Natural killer cell (primary cell): Measurements from ENCODE around the gene GABRE. TPM values are rescaled to one million over a fixed set of nuclear protein-coding genes. Genes with fewer than 3 reads are reported as not detected.

Source experiments
- ATAC-seq, 3 donors: fragments of 150-1000 bp in 2 of 3; fragments of 200-7000 bp in 1 of 3; cut with Tn5 transposase; 1 replicate in 1 of 3; 2 replicates in 2 of 3; pipeline ENCODE4 v1.10.0; 2021; ENCODE audit warnings: mild to moderate bottlenecking in 2 of 3, moderate library complexity in 2 of 3
- DNase-seq, 2 donors: peaks; one replicate each; pipeline versions ENCODE4 v3.0.0 to v3.0.0-alpha.2; 2013 to 2021; ENCODE audit warnings: mixed read lengths in 1 of 2
- H3K27ac ChIP-seq: one replicate; pipeline ENCODE4 v1.5.1; 2013; ENCODE audit warnings: mild to moderate bottlenecking, low read length
- H3K27me3 ChIP-seq: one replicate; pipeline ENCODE4 v1.6.1; 2013; ENCODE audit warnings: low read length; ENCODE audit not compliant: control insufficient read depth, insufficient read depth
- H3K36me3 ChIP-seq: one replicate; pipeline ENCODE4 v1.6.1; 2013; ENCODE audit warnings: low read length; ENCODE audit not compliant: control insufficient read depth, insufficient read depth
- H3K4me1 ChIP-seq: one replicate; pipeline ENCODE4 v1.6.1; 2013; ENCODE audit warnings: low read length; ENCODE audit not compliant: control insufficient read depth, insufficient read depth
- H3K4me3 ChIP-seq: one replicate; pipeline ENCODE4 v1.5.1; 2013; ENCODE audit warnings: low read length
- H3K9me3 ChIP-seq: one replicate; pipeline ENCODE4 v1.6.1; 2013; ENCODE audit warnings: low read length; ENCODE audit not compliant: control insufficient read depth, insufficient read depth
- H3K27ac Mint-ChIP-seq, 2 donors: one replicate each; pipeline ENCODE4 v1.8.0; 2022; ENCODE audit warnings: mild to moderate bottlenecking in 2 of 2, mixed read lengths in 2 of 2, moderate library complexity in 1 of 2
- H3K27me3 Mint-ChIP-seq, 2 donors: one replicate each; pipeline ENCODE4 v1.8.0; 2022; ENCODE audit warnings: low read depth in 2 of 2, mixed read lengths in 2 of 2
- H3K36me3 Mint-ChIP-seq: one replicate; pipeline ENCODE4 v1.8.0; 2022; ENCODE audit warnings: mixed read lengths
- H3K4me1 Mint-ChIP-seq, 2 donors: one replicate each; pipeline ENCODE4 v1.8.0; 2022; ENCODE audit warnings: mixed read lengths in 2 of 2
- H3K4me3 Mint-ChIP-seq: one replicate; pipeline ENCODE4 v1.8.0; 2022; ENCODE audit warnings: mild to moderate bottlenecking, moderate library complexity, mixed read lengths
- H3K9me3 Mint-ChIP-seq, 2 donors: one replicate each; pipeline ENCODE4 v1.8.0; 2022; ENCODE audit warnings: mixed read lengths in 2 of 2
- CTCF ChIP-seq: fragments of 200-600 bp; IDR thresholded peaks from one replicate; pipeline ENCODE4 v1.8.0; 2022; ENCODE audit warnings: antibody characterized with exemption
- whole genome bisulfite sequencing: methylation state at CpG from one replicate; pipeline ENCODE4 v1.1.7; 2013; ENCODE audit warnings: missing lambda C conversion rate; ENCODE audit not compliant: insufficient coverage; 5-methylcytosine and 5-hydroxymethylcytosine counted together
- intact Hi-C: fragments of 100-400 bp; cut with micrococcal nuclease; formaldehyde crosslinking; loops from one replicate; pipeline ENCODE4 v1.14.2; 2022
- total RNA-seq, 4 donors: library from RNA; stranded (reverse); fragments of 120-200 nt in 1 of 4; gene quantifications; one replicate each; pipeline versions ENCODE4 v1.2.3 to v1.2.4, GENCODE V29; 2013 to 2022

The GABRE gene
- total RNA-seq, 3 donors from 2014 or later (not counting 1 experiment from before 2014, with no cell fraction given): not detected

- Mint-ChIP-seq H3K27me3 (no peaks in the 10 kb centered on the region), H3K4me1 (no peaks in the 10 kb centered on the region), H3K9me3 (no peaks in the 10 kb centered on the region), H3K36me3 (no peaks in the 10 kb centered on the region), H3K27ac (no peak overlapping the region), H3K4me3 (no peak overlapping the region)
- Histone ChIP-seq H3K36me3 (no peaks in the 10 kb centered on the region), H3K27ac (no peak overlapping the region), H3K9me3 (no peaks in the 10 kb centered on the region), H3K4me3 (no peak overlapping the region), H3K27me3 (no peaks in the 10 kb centered on the region), H3K4me1 (no peaks in the 10 kb centered on the region)
- ATAC-seq (no peak), DNase-seq (no peak)
- intact Hi-C loops: no loop called here
- WGBS: 80% methylated on average over 6 of the region's 11 CpGs
- TF ChIP-seq CTCF: no peak
These were observed 62.3 kb downstream of the GABRE start for GRCh38 chrX:151912221-151912620.

- no peak overlapping the region for H3K4me3 Mint-ChIP-seq
- no peak for ATAC-seq
- H3K27me3 Mint-ChIP-seq: no peaks in the 10 kb centered on the region
- peaks cover 0 to 3% of the 10 kb centered on the region in 2 donors for H3K9me3 Mint-ChIP-seq
- no peaks in the 10 kb centered on the region for H3K27me3 ChIP-seq
- no peak for TF ChIP-seq CTCF
- H3K4me3 ChIP-seq: no peak overlapping the region
- DNase-seq: no peak
- no peaks in the 10 kb centered on the region for H3K4me1 Mint-ChIP-seq
- WGBS: 84% methylated on average over 8 of the region's 12 CpGs
- H3K36me3 ChIP-seq: no peaks in the 10 kb centered on the region
- intact Hi-C loops: no loop called here
- no peak overlapping the region for H3K27ac Mint-ChIP-seq
- H3K9me3 ChIP-seq: no peaks in the 10 kb centered on the region
- no peaks in the 10 kb centered on the region for H3K4me1 ChIP-seq
- H3K27ac ChIP-seq: no peak overlapping the region
- no peaks in the 10 kb centered on the region for H3K36me3 Mint-ChIP-seq
These were observed 69.5 kb downstream of the GABRE start for GRCh38 chrX:151904989-151905388.

Other genes with a start within 250 kb of the GABRE start
- not detected for gene CNGA2, start 239.9 kb downstream of the GABRE start, total RNA-seq
- not detected for gene MAGEA4, start 61.8 kb downstream of the GABRE start, total RNA-seq
- not detected for gene MAGEA10, start 163.9 kb upstream of the GABRE start, total RNA-seq